HG03139 (cell line): ENCODE measurements around the gene EXD3.
"Not testable (repeated sequence)": the region's sequence is repeated elsewhere in the genome, so short reads cannot be mapped to it uniquely, and the experiment has no call there.

ENCODE experiments used
- ATAC-seq: cut with Tn5 transposase; IDR thresholded peaks from one replicate; pipeline ENCODE4 v1.9.1; 2021; ENCODE audit not compliant: unreplicated experiment

EXD3 gene

DNA sequence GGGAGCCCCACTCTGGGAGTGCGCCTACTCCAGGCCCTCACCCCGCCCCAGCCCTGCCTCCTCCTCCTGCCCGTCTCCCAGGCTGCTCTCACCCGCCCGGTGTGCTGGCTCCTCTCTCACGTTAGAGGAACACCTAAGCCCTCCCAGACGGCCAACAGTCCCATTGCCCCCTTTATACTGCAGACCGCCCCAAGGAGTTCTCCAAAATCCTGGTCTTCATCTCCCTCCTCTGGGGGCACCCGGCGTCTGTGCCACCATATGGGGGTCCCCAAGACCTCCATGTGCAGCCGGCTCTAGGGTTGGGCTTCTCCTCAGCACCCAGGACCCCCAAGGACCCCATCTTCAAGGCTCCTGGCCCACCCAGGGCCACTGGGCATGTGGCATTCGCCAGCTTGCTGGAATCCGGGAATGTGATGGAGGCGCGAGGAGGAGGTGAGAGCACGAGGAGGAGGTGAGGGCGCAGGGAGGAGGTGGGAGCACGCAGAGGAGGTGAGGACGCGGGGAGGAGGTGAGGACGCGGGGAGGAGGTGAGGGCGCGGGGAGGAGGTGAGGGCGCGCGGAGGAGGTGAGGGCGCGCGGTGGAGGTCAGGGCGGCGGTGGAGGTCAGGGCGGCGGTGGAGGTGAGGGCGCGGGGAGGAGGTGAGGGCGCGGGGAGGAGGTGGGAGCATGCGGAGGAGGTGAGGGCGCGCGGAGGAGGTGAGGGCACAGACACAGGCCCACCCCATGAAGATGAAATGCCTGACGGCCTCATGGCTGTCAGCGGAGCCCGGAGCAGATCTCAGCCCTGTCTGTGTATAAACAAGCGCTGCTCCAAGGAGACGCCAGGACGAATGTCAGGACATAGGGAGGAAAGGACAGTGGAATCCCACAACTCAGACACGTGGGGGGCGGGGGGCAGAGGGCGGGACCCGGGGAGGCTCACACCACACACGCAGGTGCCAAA is 41.2 kb downstream of the EXD3 start:
- ATAC-seq, result no peak

DNA sequence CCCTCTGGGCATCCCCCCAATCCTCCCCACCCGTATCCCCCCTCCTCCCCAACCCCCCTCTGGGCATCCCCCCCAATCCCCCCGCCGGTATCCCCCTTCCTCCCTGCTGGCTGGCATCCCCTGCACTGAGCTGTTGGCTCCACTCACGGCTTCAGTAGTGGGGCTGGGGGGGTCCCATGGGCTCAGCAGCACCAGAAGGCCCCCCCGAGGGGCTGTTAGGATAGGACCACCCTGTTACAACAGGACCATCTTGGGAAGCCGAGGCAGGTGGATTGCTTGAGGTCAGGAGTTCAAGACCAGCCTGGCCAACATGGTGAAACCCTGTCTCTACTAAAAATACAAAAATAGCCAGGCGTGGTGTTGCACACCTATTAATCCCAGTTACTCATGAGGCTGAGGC is 42.4 kb downstream of the EXD3 start:
- no peak for ATAC-seq

DNA sequence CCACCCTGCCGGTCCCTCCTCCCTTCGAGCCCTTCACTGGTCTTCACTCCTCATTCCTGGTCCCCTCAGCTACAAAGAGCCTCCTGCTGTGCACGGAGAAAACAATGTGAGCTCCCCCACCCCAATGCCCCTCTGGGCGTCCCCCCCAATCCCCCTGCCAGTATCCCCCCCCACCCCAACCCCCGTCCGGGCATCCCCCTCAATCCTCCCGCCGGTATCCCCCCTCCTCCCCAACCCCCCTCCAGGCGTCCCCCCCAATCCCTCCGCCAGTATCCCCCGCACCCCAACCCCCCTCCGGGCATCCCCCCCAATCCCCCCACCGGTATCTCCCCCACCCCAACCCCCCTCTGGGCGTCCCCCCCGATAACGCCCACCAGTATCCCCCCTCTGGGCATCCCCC is 42.8 kb downstream of the EXD3 start:
- no peak for ATAC-seq

DNA sequence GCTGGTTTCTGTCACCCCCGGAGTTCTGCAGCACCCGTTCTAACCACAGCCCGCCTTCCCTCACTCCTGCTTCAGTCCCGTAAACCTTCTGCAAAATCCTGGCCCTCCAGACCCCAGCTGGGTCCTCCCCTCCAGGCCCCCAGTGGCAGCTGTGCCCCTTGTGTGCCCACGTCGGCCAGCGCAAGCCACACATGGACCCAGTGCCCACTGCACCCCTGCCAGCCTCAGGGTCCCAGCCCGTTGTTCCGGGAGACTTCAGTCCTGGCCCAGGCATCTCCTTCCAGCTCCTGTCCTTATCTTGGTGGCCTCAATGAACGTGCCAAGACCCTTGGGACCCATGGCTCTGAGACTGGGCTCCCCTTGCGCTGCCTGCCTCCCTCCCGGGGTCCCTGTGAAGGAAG is 43.2 kb downstream of the EXD3 start:
- ATAC-seq, result no peak

DNA sequence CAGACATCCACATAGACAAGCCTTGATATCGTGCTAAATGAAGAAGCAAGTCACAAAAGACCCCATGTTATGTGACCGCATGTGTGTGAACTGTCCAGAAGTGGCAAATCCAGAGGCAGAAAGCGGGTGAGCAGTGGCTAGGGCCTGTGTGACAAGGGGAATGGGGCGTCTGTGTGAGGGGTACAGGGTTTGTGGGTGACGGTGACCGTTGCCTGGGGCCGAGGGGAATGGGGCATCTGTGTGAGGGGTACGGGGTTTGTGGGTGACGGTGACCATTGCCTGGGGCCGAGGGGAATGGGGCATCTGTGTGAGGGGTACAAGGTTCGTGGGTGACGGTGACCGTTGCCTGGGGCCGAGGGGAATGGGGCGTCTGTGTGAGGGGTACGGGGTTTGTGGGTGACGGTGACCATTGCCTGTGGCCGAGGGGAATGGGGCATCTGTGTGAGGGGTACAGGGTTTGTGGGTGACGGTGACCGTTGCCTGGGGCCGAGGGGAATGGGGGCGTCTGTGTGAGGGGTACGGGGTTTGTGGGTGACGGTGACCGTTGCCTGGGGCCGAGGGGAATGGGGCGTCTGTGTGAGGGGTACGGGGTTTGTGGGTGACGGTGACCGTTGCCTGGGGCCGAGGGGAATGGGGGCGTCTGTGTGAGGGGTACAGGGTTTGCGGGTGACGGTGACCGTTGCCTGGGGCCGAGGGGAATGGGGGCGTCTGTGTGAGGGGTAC is 44.1 kb downstream of the EXD3 start:
- ATAC-seq, result not testable (repeated sequence)

DNA sequence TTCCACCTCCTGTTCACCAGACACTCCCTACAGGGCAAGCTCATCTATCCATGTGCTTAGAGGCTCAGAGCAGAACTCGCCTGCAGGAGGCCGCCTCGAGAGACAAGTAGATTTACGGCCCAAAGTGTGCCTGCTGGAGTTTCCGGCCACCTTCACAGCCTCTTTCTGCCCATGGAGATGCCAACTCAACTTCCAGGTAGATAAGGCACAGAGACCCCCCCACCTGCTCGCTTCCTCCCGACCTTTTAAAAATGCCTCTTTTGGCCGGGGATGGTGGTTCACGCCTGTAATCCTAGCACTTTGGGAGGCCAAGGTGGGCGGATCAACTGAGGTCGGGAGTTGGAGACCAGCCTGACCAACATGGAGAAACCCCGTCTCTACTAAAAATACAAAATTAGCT is 46.6 kb downstream of the EXD3 start:
- ATAC-seq, result no peak

DNA sequence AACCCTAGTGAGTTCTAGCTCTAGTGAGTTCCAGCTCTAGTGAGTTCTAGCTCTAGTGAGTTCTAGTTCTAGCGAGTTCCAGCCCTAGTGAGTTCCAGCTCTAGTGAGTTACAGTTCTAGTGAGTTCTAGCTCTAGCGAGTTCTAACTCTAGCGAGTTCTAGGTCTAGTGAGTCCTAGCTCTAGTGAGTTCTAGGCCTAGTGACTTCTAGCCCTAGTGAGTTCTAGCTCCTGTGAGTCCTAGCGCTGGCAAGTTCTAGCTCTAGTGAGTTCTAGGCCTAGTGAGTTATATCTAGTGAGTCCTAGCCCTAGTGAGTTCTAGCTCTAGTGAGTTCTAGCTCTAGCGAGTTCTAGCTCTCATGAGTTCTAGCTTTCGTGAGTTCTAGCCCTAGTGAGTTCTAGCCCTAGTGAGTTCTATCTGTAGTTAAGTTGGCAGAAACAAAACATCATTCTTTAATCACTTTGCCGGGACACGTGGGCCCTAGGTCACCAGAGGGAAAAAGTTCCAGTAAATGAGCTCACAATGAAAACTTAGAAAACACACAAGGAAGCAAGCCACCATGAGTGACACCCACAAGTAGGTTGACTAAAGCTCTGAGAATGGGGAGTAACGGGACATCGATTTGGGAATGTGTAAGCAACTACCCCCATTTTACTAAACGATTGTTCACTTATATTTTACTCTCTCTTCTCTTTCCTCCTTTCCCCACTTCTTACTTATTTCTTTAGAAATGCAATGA is 47.5 kb downstream of the EXD3 start:
- no peak for ATAC-seq

DNA sequence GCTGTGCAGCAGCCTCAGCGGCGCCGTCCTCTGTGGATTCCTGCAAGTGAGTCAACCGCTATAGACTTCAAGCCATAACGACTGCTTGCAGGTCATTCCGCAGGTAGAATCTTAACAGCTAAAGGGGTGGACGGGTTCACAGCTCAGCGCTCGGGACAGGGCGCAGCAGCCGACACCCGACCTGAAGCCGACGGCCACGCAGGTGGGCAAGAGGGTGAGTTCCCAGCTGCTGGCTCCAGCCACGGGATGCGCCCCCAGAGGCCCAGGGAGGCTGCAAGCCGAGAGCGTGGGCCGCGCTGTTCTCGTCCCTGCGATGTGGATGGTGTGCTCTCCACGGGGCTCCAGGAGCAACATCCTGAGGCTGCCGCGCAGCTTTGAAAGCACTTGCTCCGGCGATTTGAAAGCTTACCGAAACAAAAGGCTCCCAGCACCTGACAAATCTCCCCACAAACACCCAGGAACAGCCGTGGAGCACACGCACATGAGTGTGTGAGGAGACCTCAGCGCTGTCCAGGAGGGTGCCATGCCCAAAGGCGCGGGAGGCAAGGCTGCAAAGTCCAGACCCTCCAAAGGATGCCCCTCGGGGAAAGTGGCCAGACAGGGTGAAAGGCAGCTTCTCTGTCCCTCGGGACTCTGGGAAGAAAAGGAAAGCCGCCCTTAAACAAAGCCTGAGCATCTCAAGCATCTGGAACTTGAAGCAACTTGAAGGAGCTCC is 48.7 kb downstream of the EXD3 start:
- ATAC-seq, result no peak

DNA sequence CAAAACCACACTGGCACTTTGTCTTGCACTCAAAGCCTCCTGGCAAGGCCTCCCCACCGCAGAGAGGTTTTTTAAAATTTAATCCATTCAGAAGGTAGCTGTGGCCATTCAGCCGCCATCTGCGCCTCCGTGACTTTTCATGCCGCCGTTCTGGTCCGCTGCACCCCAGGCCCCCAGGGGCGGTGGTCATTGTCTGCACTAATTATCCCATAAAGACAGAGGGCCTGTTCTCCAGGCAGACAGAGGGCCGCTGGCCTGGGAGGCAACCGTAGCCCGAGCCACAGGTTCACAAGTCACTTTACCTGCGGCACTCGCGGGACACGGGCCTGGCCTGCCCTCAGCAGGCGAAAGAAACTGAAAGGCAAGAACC is 49.4 kb downstream of the EXD3 start:
- no peak for ATAC-seq

DNA sequence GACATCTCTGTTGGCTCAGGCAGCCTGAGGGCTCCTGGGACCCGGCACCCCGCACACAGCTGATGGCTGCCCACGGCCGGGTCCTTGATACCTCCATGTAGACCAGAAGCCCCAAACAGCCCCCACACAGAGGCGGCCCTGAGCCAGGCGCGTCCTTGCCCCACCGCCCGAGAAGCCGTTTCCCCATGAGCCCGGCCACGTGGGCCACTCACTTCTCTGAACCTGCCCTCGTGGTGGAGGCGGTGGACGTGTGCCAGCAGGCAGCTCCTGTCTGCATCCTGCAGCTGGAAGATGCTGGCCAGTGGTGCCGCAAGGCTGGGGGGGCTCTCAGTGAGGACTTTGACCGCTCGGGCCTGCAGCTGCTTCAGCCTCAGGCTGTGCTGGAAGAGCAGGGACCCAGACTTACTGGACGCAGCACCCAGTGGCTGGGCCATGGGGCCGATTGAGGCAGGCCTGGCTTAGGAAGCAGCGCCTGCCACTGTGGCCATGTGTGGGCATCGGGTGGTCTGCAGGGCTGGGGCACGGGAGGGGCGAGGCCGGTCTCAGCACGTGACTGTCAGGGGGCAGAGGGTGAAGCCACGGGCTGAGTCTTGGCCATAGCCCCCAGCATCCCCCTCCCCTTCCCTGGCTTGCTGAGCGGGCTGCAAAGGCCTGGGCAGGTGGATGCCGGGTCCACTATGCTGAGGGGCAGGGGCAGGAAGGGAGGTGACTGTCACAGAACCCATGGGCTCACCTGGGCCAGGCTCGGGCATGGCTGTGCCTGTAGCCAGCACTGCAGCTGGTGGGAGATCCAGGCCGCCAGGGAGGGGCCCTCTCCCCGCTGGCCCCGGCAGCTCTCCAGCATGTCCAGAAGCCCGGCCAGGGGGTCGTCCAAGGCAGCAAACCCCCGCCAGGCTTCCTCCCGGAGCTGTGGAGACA is 50.0 kb downstream of the EXD3 start:
- ATAC-seq, result no peak

DNA sequence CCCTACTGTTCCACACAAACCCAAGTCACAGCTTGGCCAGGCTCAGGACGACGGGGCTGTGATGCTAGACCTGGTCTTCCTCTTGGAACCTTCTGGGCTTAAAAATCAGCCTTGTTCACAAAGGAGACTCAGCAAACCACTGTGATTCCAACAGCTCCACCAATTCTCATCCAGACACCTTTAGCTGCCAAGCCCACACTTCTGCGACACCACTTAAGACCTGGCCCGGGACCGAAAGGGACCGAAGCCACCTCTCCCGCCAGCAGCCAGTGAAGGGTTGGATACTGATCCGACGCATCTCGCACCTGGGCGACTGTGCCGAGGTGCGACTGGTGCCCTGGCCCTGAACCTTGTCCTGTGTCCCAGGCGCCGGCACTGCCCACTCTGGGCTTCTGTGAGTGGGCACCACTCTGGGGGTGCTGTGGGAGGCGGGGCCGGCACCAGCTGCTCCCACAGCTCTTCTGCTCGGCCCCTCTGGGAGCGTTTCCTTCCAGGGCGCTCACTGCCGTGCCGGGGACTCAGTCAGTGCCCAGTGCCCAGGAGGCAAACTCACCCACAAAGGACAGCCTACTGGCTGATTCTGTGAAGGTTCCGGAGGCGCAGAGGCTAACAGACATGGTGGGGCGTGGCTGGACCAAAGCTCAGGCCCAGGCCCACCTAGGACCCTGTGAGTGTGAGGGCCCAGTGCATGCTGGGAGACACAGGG is 50.9 kb downstream of the EXD3 start:
- no peak for ATAC-seq

DNA sequence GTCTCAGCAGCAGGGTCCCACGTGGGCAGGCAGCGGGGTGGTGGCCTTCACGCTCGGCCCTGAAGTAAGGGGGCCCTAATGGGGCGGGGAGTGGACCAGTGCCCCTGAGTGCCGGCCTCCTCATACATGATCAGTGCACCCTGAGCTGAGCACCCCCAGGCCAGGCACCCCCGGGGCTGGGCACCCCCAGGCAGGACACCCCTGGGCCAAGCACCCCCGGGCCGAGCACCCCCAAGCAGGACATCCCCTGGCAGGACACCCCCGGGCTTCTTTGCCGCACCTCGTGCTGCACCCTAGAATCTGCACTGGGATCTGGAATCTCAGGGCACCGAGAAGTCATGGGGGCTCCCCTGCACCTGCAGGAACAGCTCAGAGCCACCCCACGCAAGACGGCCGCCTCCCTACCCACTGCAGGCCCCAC is 51.4 kb downstream of the EXD3 start:
- no peak for ATAC-seq

DNA sequence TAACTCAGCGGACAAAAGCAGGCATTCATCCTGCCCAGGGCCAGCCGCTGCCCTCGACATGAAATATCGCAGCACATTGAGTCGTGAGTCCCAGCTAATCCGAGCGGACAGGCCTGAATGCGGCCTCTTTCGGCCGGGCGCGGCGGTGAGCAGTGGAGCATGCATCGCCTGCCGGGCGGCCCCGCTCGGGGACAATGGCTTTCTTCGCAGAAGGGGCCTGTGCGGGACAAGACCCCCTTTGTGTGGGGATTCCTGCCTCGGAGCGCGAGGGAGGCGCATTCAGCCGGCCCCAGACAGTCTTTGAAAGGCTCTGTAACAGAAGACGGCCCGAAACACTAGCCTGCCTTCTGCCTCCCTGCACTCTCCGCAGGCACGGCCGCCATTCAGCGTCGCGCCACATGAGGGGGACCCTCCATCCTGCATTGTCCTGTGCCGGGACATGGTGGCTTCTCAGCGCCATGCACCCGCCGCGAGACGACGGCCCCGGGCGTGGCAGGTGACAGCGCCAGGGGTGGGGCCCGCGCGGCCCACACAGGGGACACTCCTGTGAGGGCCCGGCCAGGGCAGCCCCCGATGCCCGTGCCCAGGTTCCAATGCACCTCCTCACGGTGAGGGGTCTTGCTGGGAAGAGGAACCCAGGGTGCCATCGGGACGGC is 52.0 kb downstream of the EXD3 start:
- ATAC-seq, result no peak

DNA sequence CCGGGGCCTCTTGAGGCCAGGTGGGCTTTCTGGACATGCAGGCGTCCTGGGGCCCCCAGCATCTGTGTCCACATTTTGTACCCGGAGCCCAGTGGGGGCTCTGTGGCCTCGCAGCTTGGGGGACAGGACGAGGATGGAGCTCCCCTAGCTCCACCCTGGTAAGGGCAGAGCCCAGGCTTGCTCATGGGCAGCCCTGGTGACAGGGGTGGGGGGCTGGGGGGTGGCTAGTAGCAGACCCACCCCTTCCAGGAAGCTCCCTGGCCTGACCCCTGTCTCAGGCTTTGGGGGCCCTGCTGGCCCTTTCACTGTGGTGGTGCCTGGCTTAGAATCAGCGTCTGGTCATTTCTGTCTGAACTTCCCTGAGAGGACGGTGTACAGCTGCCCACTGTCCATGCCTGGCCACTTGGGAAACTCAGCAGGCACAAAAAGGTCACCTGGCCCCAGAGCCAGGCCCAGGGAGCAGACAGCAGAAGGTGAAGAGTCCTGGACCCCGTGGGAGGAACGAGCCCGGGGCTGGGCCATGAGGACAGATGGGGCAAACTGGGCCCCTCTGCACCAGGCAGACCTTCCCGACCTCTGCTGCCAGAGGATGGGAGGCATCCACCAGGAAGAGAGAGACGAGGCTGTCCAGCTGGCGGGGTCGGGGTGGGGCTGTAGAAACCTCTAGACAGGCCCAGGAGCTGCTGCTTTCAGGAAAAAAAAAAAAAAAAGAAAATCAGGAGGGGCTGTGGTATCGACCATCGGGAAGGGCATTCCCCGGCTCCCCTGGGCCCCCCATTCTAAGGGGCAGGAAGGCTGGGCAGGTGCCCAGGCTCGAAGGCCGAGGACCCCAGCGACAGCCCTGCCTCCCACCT is 52.8 kb downstream of the EXD3 start:
- no peak for ATAC-seq

DNA sequence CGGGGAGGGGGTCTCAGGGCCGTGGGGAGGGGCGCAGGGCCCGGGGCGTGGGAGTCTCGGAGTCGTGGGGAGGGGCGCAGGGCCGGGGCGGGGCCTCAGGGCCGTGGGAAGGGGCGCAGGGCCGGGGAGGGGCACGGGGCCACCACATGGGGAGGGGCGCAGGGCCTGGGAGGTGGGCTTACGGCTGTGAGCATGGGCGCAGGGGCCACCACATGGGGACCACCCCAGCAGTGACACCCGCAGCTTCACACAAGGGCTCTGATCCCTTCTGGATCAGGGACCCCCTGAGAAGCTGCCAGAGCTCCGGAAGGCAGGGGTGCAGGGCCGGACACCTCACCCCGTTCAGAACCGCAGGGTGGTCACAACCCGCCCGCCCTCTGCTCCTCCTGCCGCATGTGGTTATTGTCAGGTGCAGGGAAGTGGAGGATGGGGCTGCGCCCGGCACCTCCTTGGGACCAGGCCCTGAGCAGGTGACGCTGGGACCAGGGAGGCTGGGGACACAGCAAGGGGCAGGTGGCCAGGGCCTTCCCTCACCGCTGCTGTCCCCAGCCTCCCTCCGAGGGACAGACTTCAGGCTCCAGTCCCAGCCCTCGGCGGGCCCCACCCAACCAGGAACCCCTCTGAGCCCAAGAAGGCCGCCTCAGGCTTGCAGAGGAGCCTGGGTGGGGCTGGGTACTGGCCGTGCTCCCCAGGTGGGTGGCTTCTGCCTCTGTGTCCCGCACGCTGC is 53.7 kb downstream of the EXD3 start:
- ATAC-seq, result no peak

DNA sequence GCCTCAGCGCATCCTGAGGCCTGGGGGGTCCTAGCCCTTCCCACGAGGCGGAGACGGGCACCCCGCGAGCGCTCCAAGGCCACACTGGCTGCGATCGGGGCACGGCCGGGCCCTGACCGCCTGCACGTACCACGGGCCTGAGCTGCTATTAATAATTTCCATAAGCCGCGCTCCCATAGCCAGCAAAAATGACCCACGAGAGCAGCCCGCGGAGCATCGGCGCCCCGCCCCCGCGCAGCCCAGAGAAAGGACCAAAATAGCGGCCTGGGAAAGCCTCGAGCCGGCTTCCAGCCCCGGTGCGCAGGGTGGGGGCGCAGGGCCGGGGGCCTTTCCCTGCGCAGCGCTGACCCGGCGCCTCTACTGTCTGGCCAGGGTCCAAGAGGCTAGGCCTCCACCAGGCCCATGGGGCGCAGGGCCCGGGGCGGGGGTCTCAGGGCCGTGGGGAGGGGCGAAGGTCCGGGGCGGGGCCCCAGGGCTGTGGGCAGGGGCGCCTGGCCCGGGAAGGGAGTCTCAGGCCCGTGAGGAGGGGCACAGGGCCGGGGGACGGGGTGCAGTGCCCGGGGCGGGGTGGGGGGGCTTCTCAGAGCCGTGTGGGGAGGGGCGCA is 54.4 kb downstream of the EXD3 start:
- no peak for ATAC-seq
